HepG2 (cell line): ENCODE data around the gene SLCO2A1. TPM values are rescaled to one million over a fixed set of nuclear protein-coding genes. Genes with fewer than 3 reads are reported as not detected.

ENCODE experiments used
- NFYB ChIP-seq: sonication (generic); formaldehyde crosslinking; IDR thresholded peaks from 2 replicates; pipeline ENCODE4 v1.4.0; 2020; ENCODE audit warnings: missing genetic modification reagents
- ZNF382 ChIP-seq: sonication (generic); formaldehyde crosslinking; IDR thresholded peaks from 2 replicates; pipeline ENCODE4 v1.5.0; 2020; ENCODE audit warnings: missing genetic modification reagents, mild to moderate bottlenecking, borderline replicate concordance
- polyA plus RNA-seq, 8 experiments: library from polyadenylated mRNA; depleted of rRNA in 3 of 8; stranded (reverse) in 7 of 8; unstranded in 1 of 8; fragments of >200 nt; fragmentation: Illumina TruSeq in 4 of 8; extraction: Trizol in 4 of 8; gene quantifications; 2 replicates each; pipeline versions ENCODE4 v1.2.1 to v1.2.3, GENCODE V29; 2011 to 2016; ENCODE audit warnings: low read depth in 4 of 8, missing spikeins in 1 of 8, mixed read lengths in 1 of 8; ENCODE audit not compliant: insufficient read depth in 1 of 8
- total RNA-seq, 5 experiments: library from RNA; depleted of rRNA; stranded (reverse); fragments of >200 nt; fragmentation: Illumina TruSeq; extraction: Trizol; gene quantifications; 2 replicates each; pipeline ENCODE4 v1.2.3, GENCODE V29; 2016; ENCODE audit warnings: low read depth in 1 of 5
- TF ChIP-seq, protein P1 (sequence below), 2 experiments: fragments of 450-650 bp in 1 of 2; sonication (generic) in 1 of 2; formaldehyde crosslinking; IDR thresholded peaks; 2 replicates each; pipeline versions ENCODE4 v1.5.0 to v1.8.0; 2020 to 2022; ENCODE audit warnings: mild to moderate bottlenecking in 1 of 2, missing genetic modification reagents in 1 of 2
- TF ChIP-seq, protein P2 (sequence below): sonication (generic); formaldehyde crosslinking; IDR thresholded peaks from 2 replicates; pipeline ENCODE4 v1.9.0; 2021; ENCODE audit warnings: missing genetic modification reagents, mild to moderate bottlenecking, borderline replicate concordance
- TF ChIP-seq, protein P3 (sequence below): sonication (generic); formaldehyde crosslinking; IDR thresholded peaks from 2 replicates; pipeline ENCODE4 v1.4.0; 2020; ENCODE audit warnings: mild to moderate bottlenecking, missing genetic modification reagents
- TF ChIP-seq, protein P4 (sequence below): sonication (generic); formaldehyde crosslinking; IDR thresholded peaks from 2 replicates; pipeline ENCODE4 v1.4.0; 2020; ENCODE audit warnings: low read depth, mild to moderate bottlenecking, missing genetic modification reagents
- TF ChIP-seq, protein P5 (sequence below): IDR thresholded peaks from 2 replicates; pipeline ENCODE4 v1.6.1; 2016; ENCODE audit warnings: mild to moderate bottlenecking, missing biosample characterization, missing genetic modification reagents

The SLCO2A1 gene
- total and polyA plus RNA-seq, 2 of the 13 experiments (the other 11 are each of a cell fraction or from before 2014, with no cell fraction given): 0.04 TPM; not detected in 1

DNA sequence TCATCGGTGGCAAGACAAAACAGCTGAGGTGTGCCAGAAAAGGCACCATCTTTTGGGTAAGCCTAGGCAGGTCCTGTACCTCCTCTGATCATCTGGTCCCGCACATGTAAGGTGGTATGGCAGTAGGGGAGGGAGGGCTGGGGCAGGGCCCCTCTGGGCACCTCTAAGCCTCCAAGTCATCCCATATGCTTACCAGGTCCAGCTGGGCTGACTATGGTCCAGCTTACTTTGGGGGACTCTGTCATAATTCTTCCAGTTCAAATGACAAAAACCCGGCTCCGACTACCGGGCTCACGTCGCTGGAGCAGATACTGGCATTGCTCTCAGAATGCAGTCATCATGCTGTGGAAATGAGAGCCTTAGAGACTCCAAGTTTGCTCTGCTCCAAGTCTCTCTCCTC is 132.2 kb downstream of the SLCO2A1 start (continued):
- TF ChIP-seq, protein P1, sequence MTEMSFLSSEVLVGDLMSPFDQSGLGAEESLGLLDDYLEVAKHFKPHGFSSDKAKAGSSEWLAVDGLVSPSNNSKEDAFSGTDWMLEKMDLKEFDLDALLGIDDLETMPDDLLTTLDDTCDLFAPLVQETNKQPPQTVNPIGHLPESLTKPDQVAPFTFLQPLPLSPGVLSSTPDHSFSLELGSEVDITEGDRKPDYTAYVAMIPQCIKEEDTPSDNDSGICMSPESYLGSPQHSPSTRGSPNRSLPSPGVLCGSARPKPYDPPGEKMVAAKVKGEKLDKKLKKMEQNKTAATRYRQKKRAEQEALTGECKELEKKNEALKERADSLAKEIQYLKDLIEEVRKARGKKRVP (CRISPR knock-in tag; IDR thresholded peaks at IDR 0.05): no peak
- TF ChIP-seq, protein P2, sequence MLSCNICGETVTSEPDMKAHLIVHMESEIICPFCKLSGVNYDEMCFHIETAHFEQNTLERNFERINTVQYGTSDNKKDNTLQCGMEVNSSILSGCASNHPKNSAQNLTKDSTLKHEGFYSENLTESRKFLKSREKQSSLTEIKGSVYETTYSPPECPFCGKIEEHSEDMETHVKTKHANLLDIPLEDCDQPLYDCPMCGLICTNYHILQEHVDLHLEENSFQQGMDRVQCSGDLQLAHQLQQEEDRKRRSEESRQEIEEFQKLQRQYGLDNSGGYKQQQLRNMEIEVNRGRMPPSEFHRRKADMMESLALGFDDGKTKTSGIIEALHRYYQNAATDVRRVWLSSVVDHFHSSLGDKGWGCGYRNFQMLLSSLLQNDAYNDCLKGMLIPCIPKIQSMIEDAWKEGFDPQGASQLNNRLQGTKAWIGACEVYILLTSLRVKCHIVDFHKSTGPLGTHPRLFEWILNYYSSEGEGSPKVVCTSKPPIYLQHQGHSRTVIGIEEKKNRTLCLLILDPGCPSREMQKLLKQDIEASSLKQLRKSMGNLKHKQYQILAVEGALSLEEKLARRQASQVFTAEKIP (CRISPR knock-in tag): no peak
- TF ChIP-seq NFYB (CRISPR knock-in tag) (no peak), ZNF382 (CRISPR knock-in tag) (no peak)
- TF ChIP-seq, protein P3, sequence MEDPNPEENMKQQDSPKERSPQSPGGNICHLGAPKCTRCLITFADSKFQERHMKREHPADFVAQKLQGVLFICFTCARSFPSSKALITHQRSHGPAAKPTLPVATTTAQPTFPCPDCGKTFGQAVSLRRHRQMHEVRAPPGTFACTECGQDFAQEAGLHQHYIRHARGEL (CRISPR knock-in tag): no peak
- TF ChIP-seq, protein P4, sequence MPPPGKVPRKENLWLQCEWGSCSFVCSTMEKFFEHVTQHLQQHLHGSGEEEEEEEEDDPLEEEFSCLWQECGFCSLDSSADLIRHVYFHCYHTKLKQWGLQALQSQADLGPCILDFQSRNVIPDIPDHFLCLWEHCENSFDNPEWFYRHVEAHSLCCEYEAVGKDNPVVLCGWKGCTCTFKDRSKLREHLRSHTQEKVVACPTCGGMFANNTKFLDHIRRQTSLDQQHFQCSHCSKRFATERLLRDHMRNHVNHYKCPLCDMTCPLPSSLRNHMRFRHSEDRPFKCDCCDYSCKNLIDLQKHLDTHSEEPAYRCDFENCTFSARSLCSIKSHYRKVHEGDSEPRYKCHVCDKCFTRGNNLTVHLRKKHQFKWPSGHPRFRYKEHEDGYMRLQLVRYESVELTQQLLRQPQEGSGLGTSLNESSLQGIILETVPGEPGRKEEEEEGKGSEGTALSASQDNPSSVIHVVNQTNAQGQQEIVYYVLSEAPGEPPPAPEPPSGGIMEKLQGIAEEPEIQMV (CRISPR knock-in tag): no peak
- TF ChIP-seq, protein P5, sequence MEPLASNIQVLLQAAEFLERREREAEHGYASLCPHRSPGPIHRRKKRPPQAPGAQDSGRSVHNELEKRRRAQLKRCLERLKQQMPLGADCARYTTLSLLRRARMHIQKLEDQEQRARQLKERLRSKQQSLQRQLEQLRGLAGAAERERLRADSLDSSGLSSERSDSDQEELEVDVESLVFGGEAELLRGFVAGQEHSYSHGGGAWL (CRISPR knock-in tag): no peak
- TF ChIP-seq, all 625 proteins: peak for 0
